HFF-Myc (cell line): ENCODE results near the gene KCNJ11.

ENCODE experiments used
- DNase-seq: peaks from one replicate; pipeline ENCODE4 v3.0.0-alpha.2; 2011; ENCODE audit warnings: low read depth; ENCODE audit errors: extremely low read depth
- H3K4me3 ChIP-seq: replicated peaks from 2 replicates; pipeline ENCODE4 v1.5.1; 2011; ENCODE audit warnings: low read depth, mild to moderate bottlenecking, control low read depth, low read length
- TF ChIP-seq, protein P1 (sequence below): IDR thresholded peaks from 2 replicates; pipeline ENCODE4 v1.5.1; 2012; ENCODE audit warnings: mild to moderate bottlenecking, low read depth, low read length, control low read depth; ENCODE audit errors: missing control alignments

The KCNJ11 gene

DNA sequence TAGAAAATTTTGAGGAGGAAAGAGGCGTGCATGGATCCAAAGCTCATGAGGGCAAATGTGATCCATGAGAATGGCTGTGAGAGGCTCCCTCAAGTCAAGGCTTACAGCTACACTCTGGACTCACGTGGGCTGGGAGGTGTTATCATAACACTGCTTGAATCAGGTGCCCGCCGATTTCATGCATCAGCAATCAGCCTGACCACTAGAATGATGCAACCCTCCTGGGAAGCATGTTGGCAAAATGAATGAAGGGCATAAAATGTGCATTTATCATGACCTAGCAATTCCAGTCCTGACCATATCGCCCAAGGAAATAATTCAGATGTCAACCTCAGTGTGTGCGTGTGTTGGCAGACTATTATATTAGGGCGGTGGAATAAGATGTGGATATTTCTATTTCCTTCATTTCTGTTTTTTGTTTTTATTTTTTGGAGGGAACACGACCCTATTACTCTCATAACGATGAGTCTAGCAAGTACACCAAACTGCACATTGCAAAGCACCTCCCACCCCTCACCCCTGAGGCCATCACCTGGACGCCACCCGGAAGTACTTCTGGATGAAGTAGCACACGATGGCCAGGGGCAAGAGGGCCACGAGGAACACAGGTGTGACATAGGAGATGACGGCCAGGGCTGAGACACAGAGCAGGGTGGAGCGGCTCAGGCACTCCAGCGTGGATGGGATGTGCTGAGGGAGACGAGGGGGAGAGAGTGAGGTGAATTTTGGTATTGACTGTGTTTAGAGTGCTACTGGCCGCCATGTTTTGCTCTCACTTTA lies 15.7 kb upstream of the KCNJ11 start:
- DNase-seq = no peak
- no peak overlapping the region for H3K4me3 ChIP-seq
- TF ChIP-seq, protein P1, sequence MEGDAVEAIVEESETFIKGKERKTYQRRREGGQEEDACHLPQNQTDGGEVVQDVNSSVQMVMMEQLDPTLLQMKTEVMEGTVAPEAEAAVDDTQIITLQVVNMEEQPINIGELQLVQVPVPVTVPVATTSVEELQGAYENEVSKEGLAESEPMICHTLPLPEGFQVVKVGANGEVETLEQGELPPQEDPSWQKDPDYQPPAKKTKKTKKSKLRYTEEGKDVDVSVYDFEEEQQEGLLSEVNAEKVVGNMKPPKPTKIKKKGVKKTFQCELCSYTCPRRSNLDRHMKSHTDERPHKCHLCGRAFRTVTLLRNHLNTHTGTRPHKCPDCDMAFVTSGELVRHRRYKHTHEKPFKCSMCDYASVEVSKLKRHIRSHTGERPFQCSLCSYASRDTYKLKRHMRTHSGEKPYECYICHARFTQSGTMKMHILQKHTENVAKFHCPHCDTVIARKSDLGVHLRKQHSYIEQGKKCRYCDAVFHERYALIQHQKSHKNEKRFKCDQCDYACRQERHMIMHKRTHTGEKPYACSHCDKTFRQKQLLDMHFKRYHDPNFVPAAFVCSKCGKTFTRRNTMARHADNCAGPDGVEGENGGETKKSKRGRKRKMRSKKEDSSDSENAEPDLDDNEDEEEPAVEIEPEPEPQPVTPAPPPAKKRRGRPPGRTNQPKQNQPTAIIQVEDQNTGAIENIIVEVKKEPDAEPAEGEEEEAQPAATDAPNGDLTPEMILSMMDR = no peak

DNA sequence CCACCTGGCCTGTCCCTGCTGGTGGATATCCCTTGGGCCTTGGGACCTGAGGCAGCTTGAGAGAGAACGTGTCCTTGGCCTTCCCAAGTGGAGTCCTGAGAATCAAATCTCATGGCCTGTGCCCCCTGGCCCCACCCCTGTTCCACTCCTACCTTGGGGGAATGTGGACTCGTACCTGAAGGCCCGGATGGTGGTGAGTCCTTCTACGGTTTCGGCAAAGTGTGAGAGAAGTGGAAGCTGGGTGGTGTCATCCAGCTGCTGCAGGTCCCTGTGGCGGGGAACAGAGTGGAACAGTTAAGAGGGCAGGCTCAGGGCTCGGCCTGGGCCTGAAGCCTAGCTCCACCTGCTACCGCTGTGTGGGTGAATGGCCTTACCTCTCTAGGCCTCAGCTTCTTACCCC lies 14.0 kb upstream of the KCNJ11 start:
- H3K4me3 ChIP-seq = no peak overlapping the region
- TF ChIP-seq, protein P1 = no peak
- DNase-seq = no peak

DNA sequence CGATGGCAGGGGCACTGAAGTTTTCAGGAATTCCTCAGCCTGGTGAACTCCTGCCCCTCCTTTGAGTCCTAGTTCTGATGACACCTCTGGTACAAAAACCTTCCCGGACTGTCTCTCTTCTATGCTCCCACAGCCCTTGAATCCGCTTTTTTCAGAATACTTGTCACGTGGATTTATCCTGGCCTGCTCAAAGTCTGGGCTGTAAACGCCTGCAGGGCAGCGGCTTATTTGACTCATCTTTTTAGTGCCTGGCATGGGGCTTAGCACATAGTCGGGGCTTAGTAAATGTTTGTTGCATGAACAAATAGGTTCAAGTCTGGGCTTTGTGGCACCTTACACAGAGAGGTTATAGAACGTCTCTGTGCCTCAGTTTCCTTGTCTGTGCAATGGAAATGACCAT lies 13.4 kb upstream of the KCNJ11 start:
- H3K4me3 ChIP-seq = no peak overlapping the region
- DNase-seq = no peak
- TF ChIP-seq, protein P1 = no peak

DNA sequence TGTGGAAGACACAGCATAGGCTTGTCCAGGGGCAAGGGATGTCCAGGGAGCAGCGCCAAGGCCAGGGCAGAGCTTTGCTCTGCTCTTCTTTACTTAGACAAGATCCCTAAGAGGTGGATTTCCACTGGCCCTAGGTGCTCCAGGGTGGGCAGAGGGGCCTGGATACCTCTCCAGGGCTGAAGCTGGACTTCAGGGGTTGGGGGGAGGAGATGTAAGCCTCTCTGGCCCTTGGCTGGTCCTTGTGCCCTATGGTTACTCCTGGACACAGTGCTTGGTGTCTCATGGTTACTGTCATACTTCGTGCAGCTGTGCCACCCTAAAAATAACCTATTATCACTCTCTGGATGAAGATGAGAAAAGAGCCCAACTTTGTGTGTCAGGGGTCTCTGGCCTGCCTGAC lies 12.9 kb upstream of the KCNJ11 start:
- DNase-seq = no peak
- no peak overlapping the region for H3K4me3 ChIP-seq
- TF ChIP-seq, protein P1 = no peak

DNA sequence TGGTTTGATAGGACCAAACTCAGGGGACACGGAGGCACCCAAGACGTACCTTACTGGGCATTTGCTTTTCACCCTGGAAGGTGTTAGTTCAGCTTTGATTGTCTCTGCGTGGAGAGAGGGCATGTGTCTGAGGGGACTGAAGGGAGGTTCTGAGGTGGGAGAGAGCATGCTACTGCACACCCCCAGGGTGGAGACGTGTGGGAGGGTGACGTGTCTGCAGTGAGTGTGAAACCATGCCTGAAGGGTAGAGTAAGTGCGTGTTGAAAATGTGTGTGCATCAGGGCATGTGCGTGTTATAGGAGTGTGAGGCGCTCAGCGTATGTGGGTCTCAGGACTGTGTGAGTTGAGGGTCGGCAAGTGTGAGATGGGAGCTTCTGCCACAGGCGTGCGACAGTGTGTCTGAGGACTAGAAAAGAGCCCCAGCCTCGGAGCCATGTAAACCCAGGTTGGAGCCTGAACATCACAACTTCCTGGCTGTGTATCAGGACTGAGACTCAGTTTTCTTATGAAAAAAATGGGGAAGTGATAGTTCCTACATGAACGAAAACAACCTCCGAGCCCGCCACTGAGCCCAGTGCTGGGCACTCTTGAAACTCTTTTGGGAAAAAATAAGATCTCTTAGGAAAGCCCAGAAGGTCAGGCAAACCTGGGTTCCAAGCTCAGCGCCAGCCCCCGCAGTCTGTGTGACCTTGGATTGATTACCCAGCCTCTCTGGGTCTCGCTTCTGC lies 11.8 kb upstream of the KCNJ11 start:
- TF ChIP-seq, protein P1 = no peak
- H3K4me3 ChIP-seq = no peak overlapping the region

DNA sequence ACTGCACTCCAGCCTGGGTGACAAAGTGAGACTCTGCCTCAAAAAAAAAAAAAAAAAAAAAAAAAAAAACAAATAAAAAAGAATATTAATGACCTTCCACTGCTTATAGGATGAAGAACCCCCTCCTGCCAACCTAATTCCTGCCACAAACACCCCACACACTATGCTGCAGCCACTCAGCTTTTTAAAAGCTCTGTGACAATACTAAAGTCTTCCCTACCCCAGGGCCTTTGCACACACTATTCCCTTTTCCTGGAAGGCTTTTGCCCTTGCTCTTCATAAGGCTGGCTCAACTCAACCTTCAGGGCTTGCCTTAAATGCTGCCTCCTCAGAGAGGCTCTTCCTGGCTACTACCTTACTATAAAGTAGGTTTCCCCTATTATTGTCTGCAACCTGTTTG lies 10.8 kb upstream of the KCNJ11 start:
- no peak overlapping the region for H3K4me3 ChIP-seq
- no peak for DNase-seq
- TF ChIP-seq, protein P1 = no peak

More for the DNA sequence above, 11.8 kb upstream of the KCNJ11 start:
- no peak for DNase-seq
